Nephron (organoid): ENCODE measurements around the gene A1BG.

Experiments
- H3K27ac Mint-ChIP-seq, 3 experiments: 2 replicates each; pipeline ENCODE4 v1.8.0; 2020; ENCODE audit warnings: mixed read lengths in 3 of 3, mild to moderate bottlenecking in 2 of 3, moderate library complexity in 1 of 3
- H3K27me3 Mint-ChIP-seq: 2 replicates; pipeline ENCODE4 v1.8.0; 2021; ENCODE audit warnings: low read depth, mild to moderate bottlenecking, moderate library complexity, mixed read lengths
- H3K36me3 Mint-ChIP-seq: 2 replicates; pipeline ENCODE4 v1.8.0; 2020; ENCODE audit warnings: low read depth, mixed read lengths
- H3K4me1 Mint-ChIP-seq: 2 replicates; pipeline ENCODE4 v1.8.0; 2020; ENCODE audit warnings: mixed read lengths
- H3K4me3 Mint-ChIP-seq, 3 experiments: 2 replicates each; pipeline ENCODE4 v1.8.0; 2020; ENCODE audit warnings: mild to moderate bottlenecking in 3 of 3, mixed read lengths in 3 of 3, moderate library complexity in 2 of 3
- H3K9me3 Mint-ChIP-seq: 2 replicates; pipeline ENCODE4 v1.8.0; 2020; ENCODE audit warnings: mixed read lengths
- CTCF ChIP-seq, 3 experiments: fragments of 200-600 bp; sonication (generic); IDR thresholded peaks; one replicate each; pipeline ENCODE4 v1.5.0; 2021; ENCODE audit warnings: antibody characterized with exemption in 3 of 3; ENCODE audit not compliant: unreplicated experiment in 3 of 3

The A1BG gene

GRCh38 chr19:58362272-58362994 lies 9.1 kb upstream of the A1BG start, which contains the start of gene ZNF497:
Gene ZNF497, minus strand, starts transcription at chr19:58362751. Its CDS starts 5,116 bp downstream, at chr19:58357635.
- peaks cover 3% of the 10 kb centered on the region for H3K36me3 Mint-ChIP-seq
- H3K27ac Mint-ChIP-seq: peak within 1 kb of the TSS; percentile 99 to 100 (median 100)
- H3K4me1 Mint-ChIP-seq: no peaks in the 10 kb centered on the region
- peak within 1 kb of the TSS; percentile 95 to 100 (median 97) for H3K4me3 Mint-ChIP-seq
- no peaks in the 10 kb centered on the region for H3K9me3 Mint-ChIP-seq
- no peaks in the 10 kb centered on the region for H3K27me3 Mint-ChIP-seq
- peak in 1 of 3 experiments; percentile 3 for TF ChIP-seq CTCF (IDR thresholded peaks at IDR 0.05; ENCODE audit: unreplicated experiment in 3 of 3)

DNA sequence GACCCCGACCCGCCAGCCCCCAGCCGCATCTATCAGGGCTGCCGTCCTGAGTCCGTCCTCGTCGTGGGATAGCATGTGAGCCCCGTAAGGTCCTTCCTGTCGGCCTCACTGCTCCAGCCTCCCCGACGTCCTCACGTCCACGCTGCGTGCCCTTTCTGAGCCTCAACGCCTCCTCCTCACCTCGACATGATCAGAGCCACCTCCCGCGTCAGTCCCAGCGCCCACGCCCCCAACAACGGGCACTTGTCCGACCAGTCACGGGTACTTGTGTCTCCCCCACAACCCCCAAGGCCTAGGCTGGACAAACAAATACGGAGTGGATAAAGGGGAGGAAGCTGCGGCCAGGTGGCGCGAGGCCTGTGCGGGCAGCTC lies 8.6 kb upstream of the A1BG start:
- H3K4me1 Mint-ChIP-seq: no peaks in the 10 kb centered on the region
- peak overlapping the region; percentile 99 to 100 (median 100) for H3K27ac Mint-ChIP-seq
- H3K9me3 Mint-ChIP-seq: no peaks in the 10 kb centered on the region
- no peaks in the 10 kb centered on the region for H3K36me3 Mint-ChIP-seq
- H3K4me3 Mint-ChIP-seq: peak overlapping the region; percentile 95 to 100 (median 97)
- H3K27me3 Mint-ChIP-seq: no peaks in the 10 kb centered on the region
- peak in 1 of 3 experiments; percentile 6 for TF ChIP-seq CTCF (IDR thresholded peaks at IDR 0.05; ENCODE audit: unreplicated experiment in 3 of 3)

DNA sequence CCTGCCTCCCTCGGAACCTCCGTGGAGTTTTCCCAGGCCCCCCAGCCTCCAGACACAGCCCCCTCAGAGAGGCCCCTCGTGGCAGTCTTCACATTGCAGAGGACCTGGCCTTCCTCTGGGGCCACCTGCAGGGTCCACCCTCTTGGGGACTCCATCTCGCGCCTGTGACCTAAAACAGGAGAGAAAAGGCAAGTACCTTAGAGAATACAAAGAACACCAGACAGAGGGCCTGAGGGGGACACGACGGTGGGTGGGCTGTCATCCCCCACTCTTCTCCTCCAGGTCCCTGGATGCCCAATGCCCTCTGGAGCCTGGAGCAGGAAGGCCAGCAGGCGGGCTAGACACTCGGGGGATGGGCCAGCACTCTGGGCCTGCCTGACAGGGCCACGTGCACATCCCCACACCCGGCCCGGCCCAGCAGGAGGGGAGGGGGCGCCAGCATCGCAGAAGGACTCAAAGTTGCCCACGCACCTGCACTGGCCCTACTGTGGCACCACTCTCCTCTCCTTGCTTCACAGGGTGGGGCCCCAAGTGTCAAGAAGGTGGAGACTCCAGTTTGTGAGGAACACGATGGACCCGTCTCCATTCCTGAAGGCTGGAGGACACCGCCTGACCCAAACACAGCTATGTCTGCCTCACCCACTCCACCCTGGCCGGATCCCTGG lies 4.3 kb upstream of the A1BG start:
- Mint-ChIP-seq H3K27me3 (no peaks in the 10 kb centered on the region), H3K36me3 (peaks cover 4% of the 10 kb centered on the region), H3K4me3 (no peak overlapping the region), H3K27ac (no peak overlapping the region), H3K9me3 (no peaks in the 10 kb centered on the region), H3K4me1 (no peaks in the 10 kb centered on the region)
- TF ChIP-seq CTCF (IDR thresholded peaks at IDR 0.05; ENCODE audit: unreplicated experiment in 3 of 3): no peak

- Mint-ChIP-seq H3K9me3 (no peaks in the 10 kb centered on the region), H3K27me3 (no peaks in the 10 kb centered on the region), H3K36me3 (peaks cover 4% of the 10 kb centered on the region), H3K4me3 (no peak overlapping the region), H3K27ac (no peak overlapping the region), H3K4me1 (no peaks in the 10 kb centered on the region)
- TF ChIP-seq CTCF (IDR thresholded peaks at IDR 0.05; ENCODE audit: unreplicated experiment in 3 of 3): no peak
Measured at GRCh38 chr19:58356766-58357480, 3.6 kb upstream of the A1BG start.

GRCh38 chr19:58355908-58356765 lies 2.8 kb upstream of the A1BG start:
- Mint-ChIP-seq H3K27me3 (no peaks in the 10 kb centered on the region), H3K27ac (no peak overlapping the region), H3K4me1 (no peaks in the 10 kb centered on the region), H3K4me3 (no peak overlapping the region), H3K9me3 (no peaks in the 10 kb centered on the region), H3K36me3 (peaks cover 4% of the 10 kb centered on the region)
- TF ChIP-seq CTCF (IDR thresholded peaks at IDR 0.05; ENCODE audit: unreplicated experiment in 3 of 3): no peak
